Calu3 (cell line): ENCODE results near the gene ARF3. TPM values are rescaled to one million over a fixed set of nuclear protein-coding genes. Genes with fewer than 3 reads are reported as not detected.

Source experiments
- BruUV-seq: library from RNA; stranded (reverse); fragments of 400-500 nt; replicated peaks from 2 replicates; lab custom pipeline; 2021; lab: Mats Ljungman, UMichigan
- CTCF ChIA-PET: fragments of 300-600 bp; sonication (Branson Sonifier 250); formaldehyde crosslinking; loops from one replicate; lab custom pipeline; 2022; ENCODE audit warnings: antibody characterized with exemption; lab: Charles Lee
- DNase-seq: peaks from one replicate; pipeline ENCODE4 v3.0.0; 2022
- H3K27ac Mint-ChIP-seq: one replicate; pipeline ENCODE4 v1.8.0; 2022; ENCODE audit warnings: mixed read lengths; ENCODE audit not compliant: unreplicated experiment
- H3K27me3 Mint-ChIP-seq: one replicate; pipeline ENCODE4 v1.8.0; 2022; ENCODE audit warnings: mixed read lengths; ENCODE audit not compliant: unreplicated experiment
- H3K36me3 Mint-ChIP-seq: one replicate; pipeline ENCODE4 v1.8.0; 2022; ENCODE audit warnings: mild to moderate bottlenecking, moderate library complexity, mixed read lengths; ENCODE audit not compliant: insufficient read depth, unreplicated experiment
- H3K4me1 Mint-ChIP-seq: one replicate; pipeline ENCODE4 v1.8.0; 2022; ENCODE audit warnings: mild to moderate bottlenecking, low read depth, mixed read lengths; ENCODE audit not compliant: unreplicated experiment
- H3K4me3 Mint-ChIP-seq: one replicate; pipeline ENCODE4 v1.8.0; 2022; ENCODE audit warnings: mild to moderate bottlenecking, low read depth, moderate library complexity, mixed read lengths; ENCODE audit not compliant: unreplicated experiment
- H3K9me3 Mint-ChIP-seq: one replicate; pipeline ENCODE4 v1.8.0; 2022; ENCODE audit warnings: low read depth, mixed read lengths; ENCODE audit not compliant: unreplicated experiment
- CTCF ChIP-seq: fragments of 200-600 bp; IDR thresholded peaks from one replicate; pipeline ENCODE4 v1.8.0; 2022; ENCODE audit warnings: antibody characterized with exemption; ENCODE audit not compliant: unreplicated experiment
- intact Hi-C: fragments of 100-400 bp; cut with micrococcal nuclease; formaldehyde crosslinking; loops from one replicate; pipeline ENCODE4 v1.10.0; 2022; ENCODE audit not compliant: unreplicated experiment
- total RNA-seq: library from RNA; stranded (reverse); gene quantifications from 2 replicates; pipeline ENCODE4 v1.2.3, GENCODE V29; 2022

ARF3 gene
- total RNA-seq, 1 experiment from 2014 or later = 142 TPM

GRCh38 chr12:48968467-48968866, 11.2 kb upstream of the ARF3 start:
- no peak for TF ChIP-seq CTCF
- intact Hi-C loops = no loop called here
- BruUV-seq = no TSS peak
- H3K27ac Mint-ChIP-seq = no peak overlapping the region
- no peak for DNase-seq
- no peaks in the 10 kb centered on the region for H3K36me3 Mint-ChIP-seq
- H3K4me1 Mint-ChIP-seq = peaks cover 18% of the 10 kb centered on the region
- H3K4me3 Mint-ChIP-seq = no peak overlapping the region
- CTCF ChIA-PET = no interaction called here
- peaks cover 70% of the 10 kb centered on the region for H3K27me3 Mint-ChIP-seq
- no peaks in the 10 kb centered on the region for H3K9me3 Mint-ChIP-seq

GRCh38 chr12:48967991-48968390, 10.7 kb upstream of the ARF3 start:
- Mint-ChIP-seq H3K27ac (no peak overlapping the region), H3K4me3 (no peak overlapping the region), H3K4me1 (peaks cover 18% of the 10 kb centered on the region), H3K36me3 (no peaks in the 10 kb centered on the region), H3K27me3 (peaks cover 65% of the 10 kb centered on the region), H3K9me3 (no peaks in the 10 kb centered on the region)
- TF ChIP-seq CTCF = no peak
- DNase-seq = no peak
- no TSS peak for BruUV-seq
- intact Hi-C loops = no loop called here
- CTCF ChIA-PET = no interaction called here

GRCh38 chr12:48966177-48966895, 9.0 kb upstream of the ARF3 start:
- no peak overlapping the region for H3K27ac Mint-ChIP-seq
- H3K27me3 Mint-ChIP-seq = peaks cover 48% of the 10 kb centered on the region
- H3K9me3 Mint-ChIP-seq = no peaks in the 10 kb centered on the region
- no peak for DNase-seq
- H3K36me3 Mint-ChIP-seq = no peaks in the 10 kb centered on the region
- no TSS peak for BruUV-seq
- peaks cover 14% of the 10 kb centered on the region for H3K4me1 Mint-ChIP-seq
- no peak overlapping the region for H3K4me3 Mint-ChIP-seq
- intact Hi-C loops = no loop called here
- TF ChIP-seq CTCF = no peak
- CTCF ChIA-PET = no interaction called here

- CTCF ChIA-PET = no interaction called here
- no peaks in the 10 kb centered on the region for H3K36me3 Mint-ChIP-seq
- peaks cover 39% of the 10 kb centered on the region for H3K27me3 Mint-ChIP-seq
- peaks cover 8% of the 10 kb centered on the region for H3K4me1 Mint-ChIP-seq
- H3K27ac Mint-ChIP-seq = no peak overlapping the region
- no peak for TF ChIP-seq CTCF
- H3K4me3 Mint-ChIP-seq = no peak overlapping the region
- no peaks in the 10 kb centered on the region for H3K9me3 Mint-ChIP-seq
- intact Hi-C loops = no loop called here
- no peak for DNase-seq
- no TSS peak for BruUV-seq
Measured at GRCh38 chr12:48965298-48965838, 8.1 kb upstream of the ARF3 start.
